H1 (cell line): ENCODE data around the gene TUT7. TPM values are rescaled to one million over a fixed set of nuclear protein-coding genes. Genes with fewer than 3 reads are reported as not detected.

Experiments used
- BRCA1 ChIP-seq: IDR thresholded peaks from 2 replicates; pipeline ENCODE4 v1.6.1; 2012; ENCODE audit warnings: low read depth, low read length, improper control_type of control experiment
- CEBPB ChIP-seq: IDR thresholded peaks from 2 replicates; pipeline ENCODE4 v1.6.1; 2012; ENCODE audit warnings: low read depth, low read length
- EP300 ChIP-seq, 2 experiments: IDR thresholded peaks; 1 replicate in 1 of 2; 2 replicates in 1 of 2; pipeline ENCODE4 v1.6.1; 2011 to 2012; ENCODE audit warnings: low read depth in 2 of 2, low read length in 2 of 2, mild to moderate bottlenecking in 2 of 2, borderline replicate concordance in 1 of 2, inconsistent platforms in 1 of 2, moderate library complexity in 1 of 2
- POLR2AphosphoS5 ChIP-seq: IDR thresholded peaks from 2 replicates; pipeline ENCODE4 v1.6.1; 2011; ENCODE audit warnings: low read depth, low read length
- YY1 ChIP-seq: IDR thresholded peaks from 2 replicates; pipeline ENCODE4 v1.6.1; 2011; ENCODE audit warnings: low read depth, mild to moderate bottlenecking, low read length
- polyA plus RNA-seq, 7 experiments: library from polyadenylated mRNA; depleted of rRNA in 3 of 7; stranded (reverse) in 5 of 7; unstranded in 2 of 7; fragments of >200 nt in 5 of 7; fragments of 200-250 nt in 2 of 7; gene quantifications; 1 replicate in 5 of 7; 2 replicates in 1 of 7; 4 replicates in 1 of 7; pipeline versions ENCODE4 v1.2.1 to v1.2.3, GENCODE V29; 2011 to 2013; ENCODE audit warnings: missing spikeins in 2 of 7, mixed read lengths in 2 of 7
- total RNA-seq: library from RNA; stranded (reverse); fragmentation: NEBNext Ultra II Directional; extraction: Animal tissue kit (Norgen Biotek cat#: 25700); gene quantifications from 2 replicates; pipeline ENCODE4 v1.2.1, GENCODE V29; 2021

TUT7 gene
- total and polyA plus RNA-seq, 2 of the 8 experiments (the other 6 are each of a cell fraction or from before 2014, with no cell fraction given), result 4.8 to 19.3 TPM

GRCh38 chr9:86322973-86323644 lies 31.1 kb downstream of the TUT7 start (continued):
- TF ChIP-seq YY1 (no peak), CEBPB (no peak), BRCA1 (no peak), EP300 (IDR thresholded peaks at IDR 0.05; ENCODE audit: borderline replicate concordance in 1 of 2, low read depth in 2 of 2, low read length in 2 of 2) (no peak), POLR2AphosphoS5 (no peak)
